ENCODE measurements around the gene SBF2. TPM values are rescaled to one million over a fixed set of nuclear protein-coding genes. Genes with fewer than 3 reads are reported as not detected.

SBF2 gene
- total and polyA plus RNA-seq, 9 of the 15 experiments (the other 6 are each of a cell fraction or from before 2014, with no cell fraction given): 0.80 to 9.5 (median 5.0) TPM

GRCh38 chr11:9758637-9759518 is 535.1 kb downstream of the SBF2 start (continued):
- peak; percentile 44; the same call in 1 of the 2 replicates for TF ChIP-seq REST (IDR thresholded peaks at IDR 0.05; ENCODE audit: borderline replicate concordance)
- no peak for TF ChIP-seq REST (CRISPR knock-in tag; IDR thresholded peaks at IDR 0.05; ENCODE audit: low read depth)
- TF ChIP-seq MEIS2 (IDR thresholded peaks at IDR 0.05; ENCODE audit: partially characterized antibody): peak; percentile 89
- TF ChIP-seq XRCC3 (IDR thresholded peaks at IDR 0.05): no peak
- peak; percentile 27 to 49 (median 36); a peak in 3 of 6 replicates for TF ChIP-seq CTCF (IDR thresholded peaks at IDR 0.05 in 2 of 3, conservative IDR thresholded peaks at IDR 0.05 in 1 of 3; ENCODE audit: insufficient read depth in 2 of 3, low read depth in 1 of 3, low read length in 3 of 3)
- TF ChIP-seq MAZ (CRISPR knock-in tag; conservative IDR thresholded peaks at IDR 0.05 in 1 of 2, IDR thresholded peaks at IDR 0.05 in 1 of 2): peak; percentile 56 to 94
- TF ChIP-seq RAD21 (CRISPR knock-in tag; conservative IDR thresholded peaks at IDR 0.05 in 1 of 2, IDR thresholded peaks at IDR 0.05 in 1 of 2): peak; percentile 4 to 47; a peak in 3 of 4 replicates
- peak; percentile 17; the same call in 1 of the 2 replicates for TF ChIP-seq TEAD4 (IDR thresholded peaks at IDR 0.05; ENCODE audit: low read length)
- TF ChIP-seq TEAD4 (CRISPR knock-in tag; IDR thresholded peaks at IDR 0.05; ENCODE audit: borderline replicate concordance): no peak
- TF ChIP-seq, protein P1, sequence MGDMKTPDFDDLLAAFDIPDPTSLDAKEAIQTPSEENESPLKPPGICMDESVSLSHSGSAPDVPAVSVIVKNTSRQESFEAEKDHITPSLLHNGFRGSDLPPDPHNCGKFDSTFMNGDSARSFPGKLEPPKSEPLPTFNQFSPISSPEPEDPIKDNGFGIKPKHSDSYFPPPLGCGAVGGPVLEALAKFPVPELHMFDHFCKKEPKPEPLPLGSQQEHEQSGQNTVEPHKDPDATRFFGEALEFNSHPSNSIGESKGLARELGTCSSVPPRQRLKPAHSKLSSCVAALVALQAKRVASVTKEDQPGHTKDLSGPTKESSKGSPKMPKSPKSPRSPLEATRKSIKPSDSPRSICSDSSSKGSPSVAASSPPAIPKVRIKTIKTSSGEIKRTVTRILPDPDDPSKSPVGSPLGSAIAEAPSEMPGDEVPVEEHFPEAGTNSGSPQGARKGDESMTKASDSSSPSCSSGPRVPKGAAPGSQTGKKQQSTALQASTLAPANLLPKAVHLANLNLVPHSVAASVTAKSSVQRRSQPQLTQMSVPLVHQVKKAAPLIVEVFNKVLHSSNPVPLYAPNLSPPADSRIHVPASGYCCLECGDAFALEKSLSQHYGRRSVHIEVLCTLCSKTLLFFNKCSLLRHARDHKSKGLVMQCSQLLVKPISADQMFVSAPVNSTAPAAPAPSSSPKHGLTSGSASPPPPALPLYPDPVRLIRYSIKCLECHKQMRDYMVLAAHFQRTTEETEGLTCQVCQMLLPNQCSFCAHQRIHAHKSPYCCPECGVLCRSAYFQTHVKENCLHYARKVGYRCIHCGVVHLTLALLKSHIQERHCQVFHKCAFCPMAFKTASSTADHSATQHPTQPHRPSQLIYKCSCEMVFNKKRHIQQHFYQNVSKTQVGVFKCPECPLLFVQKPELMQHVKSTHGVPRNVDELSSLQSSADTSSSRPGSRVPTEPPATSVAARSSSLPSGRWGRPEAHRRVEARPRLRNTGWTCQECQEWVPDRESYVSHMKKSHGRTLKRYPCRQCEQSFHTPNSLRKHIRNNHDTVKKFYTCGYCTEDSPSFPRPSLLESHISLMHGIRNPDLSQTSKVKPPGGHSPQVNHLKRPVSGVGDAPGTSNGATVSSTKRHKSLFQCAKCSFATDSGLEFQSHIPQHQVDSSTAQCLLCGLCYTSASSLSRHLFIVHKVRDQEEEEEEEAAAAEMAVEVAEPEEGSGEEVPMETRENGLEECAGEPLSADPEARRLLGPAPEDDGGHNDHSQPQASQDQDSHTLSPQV (IDR thresholded peaks at IDR 0.05): 0 out of 2 replicates have a peak, but pooled peaks have one; percentile 40
- peak; percentile 76 for TF ChIP-seq RBFOX2 (IDR thresholded peaks at IDR 0.05; ENCODE audit: low read depth, low read length)
